ENCODE measurements around the gene RXFP1. TPM values are rescaled to one million over a fixed set of nuclear protein-coding genes. Genes with fewer than 3 reads are reported as not detected.

Gene RXFP1
- total and polyA plus RNA-seq, 2 experiments from 2014 or later = 1.2 to 3.1 TPM

DNA sequence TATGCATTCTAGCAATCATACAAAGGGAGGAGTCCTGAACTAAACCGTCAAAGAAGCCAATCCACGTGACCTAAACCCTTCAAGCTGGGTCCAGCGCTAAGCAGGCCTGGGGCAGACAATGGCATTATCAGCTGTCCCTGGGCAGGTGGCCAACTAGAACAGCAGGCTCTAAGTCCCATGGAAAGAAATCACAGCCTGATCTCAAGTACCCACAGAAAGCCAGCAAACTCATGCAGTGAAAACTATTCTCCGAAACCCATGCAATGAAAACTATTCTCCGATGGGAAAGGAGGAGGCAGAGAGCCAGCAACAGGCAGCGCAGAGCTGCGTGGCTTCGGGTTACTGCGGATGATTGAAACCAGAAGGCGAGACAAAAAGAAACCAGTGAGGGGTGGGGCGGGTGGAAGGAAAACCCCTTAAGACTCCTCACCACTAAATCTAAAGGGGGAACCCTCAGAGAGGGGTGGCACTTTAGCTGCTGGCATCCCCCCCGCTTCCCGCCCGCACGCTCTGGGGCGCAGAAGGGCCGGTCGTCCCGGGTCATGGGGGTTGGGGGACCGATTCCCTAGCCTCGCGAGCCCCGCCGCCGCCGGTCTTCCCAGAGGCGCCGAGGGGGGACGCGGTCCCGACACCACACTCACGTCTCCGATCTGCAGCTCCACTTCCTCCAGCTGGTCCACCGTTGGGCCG is 149.4 kb downstream of the RXFP1 start:
- peak overlapping the region; percentile 90 for H3K9ac ChIP-seq
- no peaks in the 10 kb centered on the region for H3K9me3 ChIP-seq (ENCODE audit: low read depth)
- TF ChIP-seq EZH2 (IDR thresholded peaks at IDR 0.05; ENCODE audit: insufficient read depth, poor library complexity, severe bottlenecking) = no peak
- no peak for TF ChIP-seq EZH2phosphoT487 (IDR thresholded peaks at IDR 0.05; ENCODE audit: insufficient read depth, low read depth)
- 0 to 1% methylated on average over 35 of the region's 35 CpGs for WGBS, 2 experiments (ENCODE audit: low coverage in 1 of 2, low lambda C conversion rate in 2 of 2, missing lambda C conversion rate in 2 of 2)
- peak overlapping the region; percentile 97 for H2AFZ ChIP-seq
- DNase-seq = peak; percentile 88
- peak overlapping the region; percentile 93 for H3K4me2 ChIP-seq (ENCODE audit: unreplicated experiment)
- no peaks in the 10 kb centered on the region for H3K36me3 ChIP-seq (ENCODE audit: low read depth)
- H3K79me2 ChIP-seq (ENCODE audit: insufficient read depth) = peaks cover 71% of the 10 kb centered on the region
- H3K9me2 ChIP-seq (ENCODE audit: insufficient read depth) = no peaks in the 10 kb centered on the region
- peak overlapping the region; percentile 84 for H3K27ac ChIP-seq
- H3F3A ChIP-seq (ENCODE audit: insufficient read depth) = peaks cover 28% of the 10 kb centered on the region
- H3K4me3 ChIP-seq = peak overlapping the region; percentile 92
- H3K27me3 ChIP-seq (replicated peaks; ENCODE audit: insufficient read depth) = no peaks in the 10 kb centered on the region
- in situ Hi-C loops (cut with MboI) = no loop called here
- H4K20me1 ChIP-seq (ENCODE audit: insufficient read depth) = no peaks in the 10 kb centered on the region
- H3K4me1 ChIP-seq (ENCODE audit: insufficient read depth) = peaks cover 12% of the 10 kb centered on the region

DNA sequence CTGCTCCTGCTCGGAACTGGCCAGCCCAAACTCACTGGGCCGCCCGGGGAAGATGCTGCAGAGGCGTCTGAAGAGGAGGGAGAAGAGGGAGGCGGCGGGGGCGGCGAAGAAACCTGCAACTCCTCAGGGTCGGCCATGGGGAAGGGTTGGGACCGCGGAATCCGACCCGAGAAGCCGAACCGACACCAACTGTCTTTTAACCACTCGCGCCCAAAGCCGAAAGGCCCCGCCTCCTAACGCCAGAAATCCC is 149.9 kb downstream of the RXFP1 start, which contains the start of gene C4orf46:
C4orf46 (minus strand) TSS at position 223 of the 250 bp plus-strand sequence; CDS start at position 137, 86 bp downstream.
- no peak for DNase-seq
- in situ Hi-C loops (cut with MboI) = no loop called here
- Histone ChIP-seq H3K9me3 (ENCODE audit: low read depth) (no peaks in the 10 kb centered on the region), H3K79me2 (ENCODE audit: insufficient read depth) (peaks cover 74% of the 10 kb centered on the region), H4K20me1 (ENCODE audit: insufficient read depth) (no peaks in the 10 kb centered on the region), H2AFZ (peak within 1 kb of the TSS; percentile 97), H3K36me3 (ENCODE audit: low read depth) (no peaks in the 10 kb centered on the region), H3K4me1 (ENCODE audit: insufficient read depth) (peaks cover 12% of the 10 kb centered on the region), H3K4me3 (peak within 1 kb of the TSS; percentile 92), H3K9me2 (ENCODE audit: insufficient read depth) (no peaks in the 10 kb centered on the region), H3K27me3 (replicated peaks; ENCODE audit: insufficient read depth) (no peaks in the 10 kb centered on the region), H3F3A (ENCODE audit: insufficient read depth) (peaks cover 28% of the 10 kb centered on the region), H3K9ac (peak within 1 kb of the TSS; percentile 90), H3K27ac (peak within 1 kb of the TSS; percentile 84), H3K4me2 (ENCODE audit: unreplicated experiment) (peak within 1 kb of the TSS; percentile 93)
- 1 to 3% methylated on average over 11 to 20 of the region's 20 CpGs for WGBS, 2 experiments (ENCODE audit: low coverage in 1 of 2, low lambda C conversion rate in 2 of 2, missing lambda C conversion rate in 2 of 2)
- no peak for TF ChIP-seq EZH2 (IDR thresholded peaks at IDR 0.05; ENCODE audit: insufficient read depth, poor library complexity, severe bottlenecking)
- TF ChIP-seq EZH2phosphoT487 (IDR thresholded peaks at IDR 0.05; ENCODE audit: insufficient read depth, low read depth) = no peak

DNA sequence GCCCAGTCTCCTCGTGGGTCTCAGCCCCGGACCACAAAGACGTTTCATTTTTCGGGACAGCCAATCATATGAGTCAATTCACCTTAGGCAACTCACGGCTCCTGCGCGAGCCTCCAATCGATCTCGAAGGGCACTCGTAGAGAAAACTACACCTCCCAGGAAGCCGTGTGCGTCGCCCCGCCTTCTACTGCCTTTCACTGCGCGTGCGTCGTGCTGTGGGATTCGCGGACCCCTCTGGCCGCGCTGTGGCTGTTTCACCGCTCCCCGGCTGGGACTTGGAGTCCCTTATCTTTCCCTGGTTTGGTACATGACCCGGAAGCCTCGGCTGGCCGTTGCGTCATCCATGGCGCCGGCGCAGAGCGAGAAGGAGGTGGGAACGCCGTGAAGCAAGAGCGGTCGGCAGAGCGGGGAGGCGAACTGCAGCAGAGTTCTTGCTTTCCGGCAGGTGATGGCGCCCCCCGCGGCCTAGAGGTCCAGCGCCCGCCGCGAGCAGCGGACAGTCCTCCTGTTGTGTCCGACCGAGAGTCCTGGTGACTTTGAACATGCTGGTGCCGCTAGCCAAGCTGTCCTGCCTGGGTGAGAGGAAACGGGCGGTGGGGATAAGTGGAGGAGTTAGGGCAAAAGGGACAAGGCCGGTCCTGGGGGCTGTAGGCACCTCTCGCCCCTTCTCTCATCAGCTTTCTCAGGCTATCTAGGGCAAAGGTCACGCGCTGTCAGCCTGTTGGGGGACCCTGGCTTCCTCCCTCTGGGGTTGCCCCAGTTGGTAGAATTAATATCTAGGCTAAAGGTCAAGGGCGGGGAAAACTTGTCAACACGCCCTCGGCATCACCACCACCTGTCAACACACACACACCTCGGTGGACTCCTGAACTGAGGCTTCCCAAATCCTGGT is 150.5 kb downstream of the RXFP1 start, which contains the start of gene ETFDH:
ETFDH (plus strand) TSS at position 382 of the 892 bp plus-strand sequence; CDS start at position 543, 161 bp downstream.
- Histone ChIP-seq H3K79me2 (ENCODE audit: insufficient read depth) (peaks cover 74% of the 10 kb centered on the region), H3K9ac (peak within 1 kb of the TSS; percentile 90), H3K27me3 (replicated peaks; ENCODE audit: insufficient read depth) (no peaks in the 10 kb centered on the region), H3K4me1 (ENCODE audit: insufficient read depth) (peaks cover 12% of the 10 kb centered on the region), H3K27ac (peak within 1 kb of the TSS; percentile 84), H3K4me3 (peak within 1 kb of the TSS; percentile 92), H3K9me2 (ENCODE audit: insufficient read depth) (no peaks in the 10 kb centered on the region), H3K9me3 (ENCODE audit: low read depth) (no peaks in the 10 kb centered on the region), H3K36me3 (ENCODE audit: low read depth) (no peaks in the 10 kb centered on the region), H2AFZ (peak within 1 kb of the TSS; percentile 97), H3F3A (ENCODE audit: insufficient read depth) (peaks cover 28% of the 10 kb centered on the region), H3K4me2 (ENCODE audit: unreplicated experiment) (peak within 1 kb of the TSS; percentile 93), H4K20me1 (ENCODE audit: insufficient read depth) (no peaks in the 10 kb centered on the region)
- TF ChIP-seq EZH2phosphoT487 (IDR thresholded peaks at IDR 0.05; ENCODE audit: insufficient read depth, low read depth) = no peak
- in situ Hi-C loops (cut with MboI) = no loop called here
- WGBS, 2 experiments (ENCODE audit: low coverage in 1 of 2, low lambda C conversion rate in 2 of 2, missing lambda C conversion rate in 2 of 2) = 0 to 1% methylated on average over 60 of the region's 60 CpGs
- DNase-seq = peak; percentile 99

DNA sequence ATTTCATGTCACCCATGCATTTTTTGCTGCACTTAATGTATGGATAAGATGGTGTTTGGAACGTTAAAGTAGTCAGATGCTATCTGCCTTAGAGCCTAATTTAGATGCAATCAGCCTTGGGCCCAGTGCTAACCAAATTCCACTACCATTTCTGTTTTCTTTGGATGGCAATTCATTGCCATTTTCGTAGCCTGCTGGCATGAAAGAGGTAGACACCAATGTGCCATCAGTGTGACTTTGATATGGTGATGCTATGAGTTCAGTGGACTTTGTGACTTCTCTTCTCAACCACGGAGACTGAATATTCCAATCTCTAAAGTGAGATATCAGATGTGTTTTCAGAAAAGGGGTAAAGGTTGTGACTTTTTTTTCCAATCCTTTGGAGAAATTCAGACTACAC is 152.0 kb downstream of the RXFP1 start:
- Histone ChIP-seq H3K4me1 (ENCODE audit: insufficient read depth) (peaks cover 12% of the 10 kb centered on the region), H3K9me2 (ENCODE audit: insufficient read depth) (no peaks in the 10 kb centered on the region), H4K20me1 (ENCODE audit: insufficient read depth) (no peaks in the 10 kb centered on the region), H3K4me2 (ENCODE audit: unreplicated experiment) (no peak overlapping the region), H3K9me3 (ENCODE audit: low read depth) (no peaks in the 10 kb centered on the region), H3K36me3 (ENCODE audit: low read depth) (no peaks in the 10 kb centered on the region), H3K27ac (no peak overlapping the region), H3K27me3 (replicated peaks; ENCODE audit: insufficient read depth) (no peaks in the 10 kb centered on the region), H3K9ac (no peak overlapping the region), H3K79me2 (ENCODE audit: insufficient read depth) (peaks cover 67% of the 10 kb centered on the region), H3K4me3 (no peak overlapping the region), H2AFZ (no peak overlapping the region), H3F3A (ENCODE audit: insufficient read depth) (peaks cover 28% of the 10 kb centered on the region)
- TF ChIP-seq EZH2phosphoT487 (IDR thresholded peaks at IDR 0.05; ENCODE audit: insufficient read depth, low read depth) (no peak), EZH2 (IDR thresholded peaks at IDR 0.05; ENCODE audit: insufficient read depth, poor library complexity, severe bottlenecking) (no peak)
- 80 to 83% methylated on average over 3 of the region's 3 CpGs for WGBS, 2 experiments (ENCODE audit: low coverage in 1 of 2, low lambda C conversion rate in 2 of 2, missing lambda C conversion rate in 2 of 2)
- in situ Hi-C loops (cut with MboI) = no loop called here
- no peak for DNase-seq
